KMS-11 (cell line): ENCODE data around the gene SESTD1.

ENCODE experiments used
- H2AFZ ChIP-seq: fragments of 200-600 bp; sonication (generic); 2 replicates; pipeline ENCODE4 v1.6.1; 2016; ENCODE audit warnings: antibody characterized with exemption, mixed run types, low read depth
- H3K27ac ChIP-seq: fragments of 200-600 bp; sonication (generic); 2 replicates; pipeline ENCODE4 v1.6.1; 2016; ENCODE audit warnings: mild to moderate bottlenecking, mixed run types
- H3K27me3 ChIP-seq: fragments of 200-600 bp; sonication (generic); 2 replicates; pipeline ENCODE4 v1.6.1; 2017; ENCODE audit warnings: mild to moderate bottlenecking, low read depth, mixed run types, moderate library complexity; ENCODE audit not compliant: insufficient read depth
- H3K36me3 ChIP-seq: fragments of 200-600 bp; sonication (generic); 2 replicates; pipeline ENCODE4 v1.6.1; 2017; ENCODE audit warnings: mild to moderate bottlenecking, mixed run types; ENCODE audit not compliant: insufficient read depth
- H3K4me1 ChIP-seq: fragments of 200-600 bp; sonication (generic); 2 replicates; pipeline ENCODE4 v1.6.1; 2016; ENCODE audit warnings: mild to moderate bottlenecking, low read depth, mixed run types; ENCODE audit not compliant: poor library complexity, severe bottlenecking
- H3K4me2 ChIP-seq: fragments of 200-600 bp; sonication (generic); 2 replicates; pipeline ENCODE4 v1.7.0; 2016; ENCODE audit warnings: mild to moderate bottlenecking, mixed run types
- H3K4me3 ChIP-seq: fragments of 200-600 bp; sonication (generic); IDR thresholded peaks from 2 replicates; pipeline ENCODE4 v1.6.1; 2017; ENCODE audit warnings: low read depth, low read length, mixed read lengths; ENCODE audit not compliant: insufficient read depth
- H3K79me2 ChIP-seq: fragments of 200-600 bp; sonication (generic); 2 replicates; pipeline ENCODE4 v1.6.1; 2016; ENCODE audit warnings: low read depth, mixed run types; ENCODE audit not compliant: insufficient read depth
- H3K9ac ChIP-seq: fragments of 200-600 bp; sonication (generic); 2 replicates; pipeline ENCODE4 v1.6.1; 2016; ENCODE audit warnings: mild to moderate bottlenecking, mixed run types
- H4K20me1 ChIP-seq: fragments of 200-600 bp; sonication (generic); 2 replicates; pipeline ENCODE4 v1.6.1; 2016; ENCODE audit warnings: mild to moderate bottlenecking, mixed run types; ENCODE audit not compliant: insufficient read depth
- CTCF ChIP-seq: fragments of 200-600 bp; sonication (generic); conservative IDR thresholded peaks from 2 replicates; pipeline ENCODE4 v1.6.1; 2017; ENCODE audit warnings: low read depth, mild to moderate bottlenecking, antibody characterized with exemption, low read length, moderate library complexity, mixed read lengths

Gene SESTD1

GRCh38 chr2:179170901-179171300 lies 93.7 kb downstream of the SESTD1 start:
- H3K9ac ChIP-seq = no peak overlapping the region
- no peaks in the 10 kb centered on the region for H4K20me1 ChIP-seq
- no peaks in the 10 kb centered on the region for H3K36me3 ChIP-seq
- no peaks in the 10 kb centered on the region for H3K27me3 ChIP-seq
- no peak overlapping the region for H3K4me2 ChIP-seq
- no peak overlapping the region for H2AFZ ChIP-seq
- H3K79me2 ChIP-seq = no peaks in the 10 kb centered on the region
- H3K4me3 ChIP-seq = no peak overlapping the region
- H3K4me1 ChIP-seq = no peaks in the 10 kb centered on the region
- no peak for TF ChIP-seq CTCF
- no peak overlapping the region for H3K27ac ChIP-seq

GRCh38 chr2:179165356-179166000 lies 99.2 kb downstream of the SESTD1 start:
- Histone ChIP-seq H3K27me3 (no peaks in the 10 kb centered on the region), H3K4me2 (no peak overlapping the region), H3K4me1 (no peaks in the 10 kb centered on the region), H3K4me3 (no peak overlapping the region), H3K79me2 (no peaks in the 10 kb centered on the region), H3K27ac (no peak overlapping the region), H2AFZ (no peak overlapping the region), H3K36me3 (no peaks in the 10 kb centered on the region), H3K9ac (no peak overlapping the region), H4K20me1 (no peaks in the 10 kb centered on the region)
- TF ChIP-seq CTCF = no peak

GRCh38 chr2:179141206-179141605 lies 123.4 kb downstream of the SESTD1 start:
- H3K4me1 ChIP-seq = no peaks in the 10 kb centered on the region
- no peaks in the 10 kb centered on the region for H3K27me3 ChIP-seq
- H3K9ac ChIP-seq = no peak overlapping the region
- H3K36me3 ChIP-seq = no peaks in the 10 kb centered on the region
- H3K79me2 ChIP-seq = no peaks in the 10 kb centered on the region
- H3K27ac ChIP-seq = no peak overlapping the region
- H3K4me3 ChIP-seq = no peak overlapping the region
- no peak overlapping the region for H2AFZ ChIP-seq
- no peaks in the 10 kb centered on the region for H4K20me1 ChIP-seq
- TF ChIP-seq CTCF = no peak
- no peak overlapping the region for H3K4me2 ChIP-seq

GRCh38 chr2:179140571-179140970 lies 124.1 kb downstream of the SESTD1 start:
- no peak overlapping the region for H3K4me2 ChIP-seq
- H4K20me1 ChIP-seq = no peaks in the 10 kb centered on the region
- H3K9ac ChIP-seq = no peak overlapping the region
- H3K4me3 ChIP-seq = no peak overlapping the region
- H3K79me2 ChIP-seq = no peaks in the 10 kb centered on the region
- H2AFZ ChIP-seq = no peak overlapping the region
- no peak overlapping the region for H3K27ac ChIP-seq
- no peaks in the 10 kb centered on the region for H3K4me1 ChIP-seq
- H3K36me3 ChIP-seq = no peaks in the 10 kb centered on the region
- H3K27me3 ChIP-seq = no peaks in the 10 kb centered on the region
- no peak for TF ChIP-seq CTCF
